ENCODE measurements around the gene TSPAN5. TPM values are rescaled to one million over a fixed set of nuclear protein-coding genes. Genes with fewer than 3 reads are reported as not detected.

TSPAN5 gene
- total and polyA plus RNA-seq, 4 donors, result 2.6 to 9.9 (median 8.6) TPM

- WGBS, 2 donors, result 59 to 64% methylated on average over 4 of the region's 4 CpGs
- DNase-seq (no peak), ATAC-seq (ENCODE audit: low FRiP score) (no peak)
- no peak overlapping the region for H3K4me3 ChIP-seq (ENCODE audit: low read length in 2 of 2)
- H3K4me1 ChIP-seq (ENCODE audit: control insufficient read depth in 1 of 2, insufficient read depth in 2 of 2, low read length in 2 of 2), result no peaks in the 10 kb centered on the region
- no peaks in the 10 kb centered on the region for H3K27me3 ChIP-seq (ENCODE audit: control insufficient read depth in 1 of 2, insufficient read depth in 2 of 2, low read length in 1 of 2)
- no peaks in the 10 kb centered on the region for H3K9me3 ChIP-seq (ENCODE audit: control insufficient read depth, low read length)
- intact Hi-C loops (cut with DNase I), result no loop called here
- no peak overlapping the region for H3K27ac ChIP-seq (ENCODE audit: low read depth in 1 of 2, low read length in 2 of 2)
- no peaks in the 10 kb centered on the region for H3K36me3 ChIP-seq (ENCODE audit: control insufficient read depth in 1 of 2, insufficient read depth in 2 of 2, low read length in 1 of 2)
Measured at GRCh38 chr4:98679738-98680137, 21.3 kb upstream of the TSPAN5 start.

GRCh38 chr4:98677799-98678198 lies 19.4 kb upstream of the TSPAN5 start:
- no peaks in the 10 kb centered on the region for H3K4me1 ChIP-seq (ENCODE audit: control insufficient read depth in 1 of 2, insufficient read depth in 2 of 2, low read length in 2 of 2)
- no peak overlapping the region for H3K4me3 ChIP-seq (ENCODE audit: low read length in 2 of 2)
- WGBS, 2 donors, result 91 to 96% methylated on average over 3 of the region's 3 CpGs
- no peak for DNase-seq
- intact Hi-C loops (cut with DNase I), result no loop called here
- no peak overlapping the region for H3K27ac ChIP-seq (ENCODE audit: low read depth in 1 of 2, low read length in 2 of 2)
- H3K27me3 ChIP-seq (ENCODE audit: control insufficient read depth in 1 of 2, insufficient read depth in 2 of 2, low read length in 1 of 2), result no peaks in the 10 kb centered on the region
- no peaks in the 10 kb centered on the region for H3K36me3 ChIP-seq (ENCODE audit: control insufficient read depth in 1 of 2, insufficient read depth in 2 of 2, low read length in 1 of 2)
- ATAC-seq (ENCODE audit: low FRiP score), result no peak
- H3K9me3 ChIP-seq (ENCODE audit: control insufficient read depth, low read length), result no peaks in the 10 kb centered on the region

GRCh38 chr4:98674404-98675173 lies 16.2 kb upstream of the TSPAN5 start:
- WGBS, 2 donors, result 75 to 76% methylated on average over 4 of the region's 4 CpGs
- ATAC-seq (ENCODE audit: low FRiP score) (no peak), DNase-seq (no peak)
- Histone ChIP-seq H3K4me1 (ENCODE audit: control insufficient read depth in 1 of 2, insufficient read depth in 2 of 2, low read length in 2 of 2) (no peaks in the 10 kb centered on the region), H3K4me3 (ENCODE audit: low read length in 2 of 2) (no peak overlapping the region), H3K36me3 (ENCODE audit: control insufficient read depth in 1 of 2, insufficient read depth in 2 of 2, low read length in 1 of 2) (no peaks in the 10 kb centered on the region), H3K9me3 (ENCODE audit: control insufficient read depth, low read length) (no peaks in the 10 kb centered on the region), H3K27ac (ENCODE audit: low read depth in 1 of 2, low read length in 2 of 2) (no peak overlapping the region), H3K27me3 (ENCODE audit: control insufficient read depth in 1 of 2, insufficient read depth in 2 of 2, low read length in 1 of 2) (no peaks in the 10 kb centered on the region)
- intact Hi-C loops (cut with DNase I), result no loop called here

GRCh38 chr4:98673978-98674377 lies 15.6 kb upstream of the TSPAN5 start:
- WGBS, 2 donors, result 86 to 87% methylated on average over 6 of the region's 6 CpGs
- no peak overlapping the region for H3K27ac ChIP-seq (ENCODE audit: low read depth in 1 of 2, low read length in 2 of 2)

GRCh38 chr4:98673288-98673644 lies 14.9 kb upstream of the TSPAN5 start:
- no peaks in the 10 kb centered on the region for H3K9me3 ChIP-seq (ENCODE audit: control insufficient read depth, low read length)
- intact Hi-C loops (cut with DNase I), result no loop called here
- 57 to 69% methylated on average over 4 of the region's 4 CpGs for WGBS, 2 donors
- no peaks in the 10 kb centered on the region for H3K4me1 ChIP-seq (ENCODE audit: control insufficient read depth in 1 of 2, insufficient read depth in 2 of 2, low read length in 2 of 2)
- ATAC-seq (ENCODE audit: low FRiP score) (no peak), DNase-seq (no peak)
- no peaks in the 10 kb centered on the region for H3K27me3 ChIP-seq (ENCODE audit: control insufficient read depth in 1 of 2, insufficient read depth in 2 of 2, low read length in 1 of 2)
- no peaks in the 10 kb centered on the region for H3K36me3 ChIP-seq (ENCODE audit: control insufficient read depth in 1 of 2, insufficient read depth in 2 of 2, low read length in 1 of 2)
- H3K27ac ChIP-seq (ENCODE audit: low read depth in 1 of 2, low read length in 2 of 2), result no peak overlapping the region
- H3K4me3 ChIP-seq (ENCODE audit: low read length in 2 of 2), result no peak overlapping the region

More at GRCh38 chr4:98673978-98674377, 15.6 kb upstream of the TSPAN5 start:
- no peaks in the 10 kb centered on the region for H3K9me3 ChIP-seq (ENCODE audit: control insufficient read depth, low read length)
- intact Hi-C loops (cut with DNase I), result no loop called here
- DNase-seq (no peak), ATAC-seq (ENCODE audit: low FRiP score) (no peak)
- no peaks in the 10 kb centered on the region for H3K27me3 ChIP-seq (ENCODE audit: control insufficient read depth in 1 of 2, insufficient read depth in 2 of 2, low read length in 1 of 2)
- no peak overlapping the region for H3K4me3 ChIP-seq (ENCODE audit: low read length in 2 of 2)
- H3K4me1 ChIP-seq (ENCODE audit: control insufficient read depth in 1 of 2, insufficient read depth in 2 of 2, low read length in 2 of 2), result no peaks in the 10 kb centered on the region
- no peaks in the 10 kb centered on the region for H3K36me3 ChIP-seq (ENCODE audit: control insufficient read depth in 1 of 2, insufficient read depth in 2 of 2, low read length in 1 of 2)

- WGBS, 2 donors, result 51 to 52% methylated on average over 5 of the region's 5 CpGs
- intact Hi-C loops (cut with DNase I), result no loop called here
- no peaks in the 10 kb centered on the region for H3K36me3 ChIP-seq (ENCODE audit: control insufficient read depth in 1 of 2, insufficient read depth in 2 of 2, low read length in 1 of 2)
- H3K27ac ChIP-seq (ENCODE audit: low read depth in 1 of 2, low read length in 2 of 2), result no peak overlapping the region
- no peaks in the 10 kb centered on the region for H3K9me3 ChIP-seq (ENCODE audit: control insufficient read depth, low read length)
- no peak overlapping the region for H3K4me3 ChIP-seq (ENCODE audit: low read length in 2 of 2)
- ATAC-seq (ENCODE audit: low FRiP score) (no peak), DNase-seq (no peak)
- H3K27me3 ChIP-seq (ENCODE audit: control insufficient read depth in 1 of 2, insufficient read depth in 2 of 2, low read length in 1 of 2), result no peaks in the 10 kb centered on the region
- H3K4me1 ChIP-seq (ENCODE audit: control insufficient read depth in 1 of 2, insufficient read depth in 2 of 2, low read length in 2 of 2), result no peaks in the 10 kb centered on the region
Measured at GRCh38 chr4:98672583-98673287, 14.3 kb upstream of the TSPAN5 start.

- Histone ChIP-seq H3K36me3 (ENCODE audit: control insufficient read depth in 1 of 2, insufficient read depth in 2 of 2, low read length in 1 of 2) (no peaks in the 10 kb centered on the region), H3K9me3 (ENCODE audit: control insufficient read depth, low read length) (no peaks in the 10 kb centered on the region), H3K27ac (ENCODE audit: low read depth in 1 of 2, low read length in 2 of 2) (no peak overlapping the region), H3K4me3 (ENCODE audit: low read length in 2 of 2) (no peak overlapping the region), H3K27me3 (ENCODE audit: control insufficient read depth in 1 of 2, insufficient read depth in 2 of 2, low read length in 1 of 2) (no peaks in the 10 kb centered on the region), H3K4me1 (ENCODE audit: control insufficient read depth in 1 of 2, insufficient read depth in 2 of 2, low read length in 2 of 2) (no peaks in the 10 kb centered on the region)
- intact Hi-C loops (cut with DNase I), result no loop called here
- DNase-seq, result no peak
- no peak for ATAC-seq (ENCODE audit: low FRiP score)
Measured at GRCh38 chr4:98671131-98671530, 12.7 kb upstream of the TSPAN5 start.

GRCh38 chr4:98670186-98670585 lies 11.8 kb upstream of the TSPAN5 start:
- WGBS, 2 donors, result 85% methylated on average over 5 of the region's 5 CpGs
- H3K27me3 ChIP-seq (ENCODE audit: control insufficient read depth in 1 of 2, insufficient read depth in 2 of 2, low read length in 1 of 2), result no peaks in the 10 kb centered on the region
- H3K4me3 ChIP-seq (ENCODE audit: low read length in 2 of 2), result no peak overlapping the region
- intact Hi-C loops (cut with DNase I), result no loop called here
- H3K36me3 ChIP-seq (ENCODE audit: control insufficient read depth in 1 of 2, insufficient read depth in 2 of 2, low read length in 1 of 2), result no peaks in the 10 kb centered on the region
- no peak overlapping the region for H3K27ac ChIP-seq (ENCODE audit: low read depth in 1 of 2, low read length in 2 of 2)
- ATAC-seq (ENCODE audit: low FRiP score) (no peak), DNase-seq (no peak)
- no peaks in the 10 kb centered on the region for H3K9me3 ChIP-seq (ENCODE audit: control insufficient read depth, low read length)
- no peaks in the 10 kb centered on the region for H3K4me1 ChIP-seq (ENCODE audit: control insufficient read depth in 1 of 2, insufficient read depth in 2 of 2, low read length in 2 of 2)

GRCh38 chr4:98669577-98669976 lies 11.2 kb upstream of the TSPAN5 start:
- H3K27me3 ChIP-seq (ENCODE audit: control insufficient read depth in 1 of 2, insufficient read depth in 2 of 2, low read length in 1 of 2), result no peaks in the 10 kb centered on the region
- DNase-seq (no peak), ATAC-seq (ENCODE audit: low FRiP score) (no peak)
- H3K27ac ChIP-seq (ENCODE audit: low read depth in 1 of 2, low read length in 2 of 2), result no peak overlapping the region
- H3K4me3 ChIP-seq (ENCODE audit: low read length in 2 of 2), result no peak overlapping the region
- H3K9me3 ChIP-seq (ENCODE audit: control insufficient read depth, low read length), result no peaks in the 10 kb centered on the region
- H3K4me1 ChIP-seq (ENCODE audit: control insufficient read depth in 1 of 2, insufficient read depth in 2 of 2, low read length in 2 of 2), result no peaks in the 10 kb centered on the region
- H3K36me3 ChIP-seq (ENCODE audit: control insufficient read depth in 1 of 2, insufficient read depth in 2 of 2, low read length in 1 of 2), result no peaks in the 10 kb centered on the region
- intact Hi-C loops (cut with DNase I), result loop anchor here in 1 of 2 donors (10.0 kb wide), 1 partner anchor 255 kb away; the partner anchor contains the start of gene EIF4E
- WGBS, 2 donors, result 5 to 22% methylated on average over 4 of the region's 4 CpGs

Data from aorta (tissue), 5 donors.